Measurements from ENCODE around the gene E2F4. TPM values are rescaled to one million over a fixed set of nuclear protein-coding genes. Genes with fewer than 3 reads are reported as not detected.

The E2F4 gene
- polyA plus RNA-seq, 1 experiment = 83.2 TPM

DNA sequence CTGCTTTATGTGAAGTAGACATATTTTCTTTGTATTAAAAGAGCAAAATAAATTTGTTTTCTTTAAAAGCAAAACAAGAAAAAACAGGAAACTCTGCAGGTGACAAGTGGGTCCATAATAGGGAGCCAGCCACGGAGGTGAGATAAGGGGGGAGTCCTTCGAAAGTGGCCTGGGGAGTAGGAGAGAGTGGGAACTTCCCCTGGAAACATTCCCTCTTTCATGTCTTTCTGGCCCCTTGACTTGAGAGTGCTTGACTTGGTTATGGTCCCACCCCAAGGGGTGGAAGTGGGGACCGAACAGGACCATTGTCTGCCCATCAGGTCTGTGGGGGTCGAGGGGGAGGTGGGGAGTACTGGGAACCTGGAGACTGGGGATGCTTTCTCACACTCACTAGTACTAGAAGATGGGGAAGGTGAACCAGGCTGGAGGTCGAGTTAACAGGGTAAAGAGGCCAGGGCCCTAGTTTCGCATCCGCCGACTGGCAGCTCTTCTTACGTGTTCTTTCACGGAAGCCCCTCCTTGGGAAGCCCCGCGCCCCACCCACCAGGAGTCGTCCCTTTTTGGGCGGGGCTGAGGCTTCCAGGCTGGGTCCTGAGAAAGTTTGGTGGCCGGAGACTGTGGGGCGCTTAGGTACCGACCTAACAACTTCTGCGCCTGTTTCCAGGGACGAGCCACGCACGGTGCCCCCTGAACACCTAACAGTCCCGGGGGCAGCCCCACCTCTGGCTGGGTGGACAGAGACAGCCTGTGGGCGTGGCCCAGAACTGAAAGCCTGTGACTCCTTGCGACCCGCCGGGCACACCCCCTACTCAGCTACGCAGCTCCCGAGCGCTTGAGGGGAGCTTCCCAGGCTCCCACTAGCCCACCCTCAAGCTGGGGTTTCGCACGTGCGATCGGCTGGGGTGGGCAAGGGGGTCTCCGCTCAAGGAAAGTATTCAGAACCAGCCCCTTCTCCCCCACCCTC lies 33.0 kb upstream of the E2F4 start:
- no peak for DNase-seq (ENCODE audit: low read depth)
- CTCF ChIA-PET = interaction anchor here (1.1 to 7.1 kb wide), 10 partner anchors 10 to 264 kb away, joined by 3 to 118 read pairs (median 4); no protein-coding TSS in a partner anchor
- TF ChIP-seq, protein P1, sequence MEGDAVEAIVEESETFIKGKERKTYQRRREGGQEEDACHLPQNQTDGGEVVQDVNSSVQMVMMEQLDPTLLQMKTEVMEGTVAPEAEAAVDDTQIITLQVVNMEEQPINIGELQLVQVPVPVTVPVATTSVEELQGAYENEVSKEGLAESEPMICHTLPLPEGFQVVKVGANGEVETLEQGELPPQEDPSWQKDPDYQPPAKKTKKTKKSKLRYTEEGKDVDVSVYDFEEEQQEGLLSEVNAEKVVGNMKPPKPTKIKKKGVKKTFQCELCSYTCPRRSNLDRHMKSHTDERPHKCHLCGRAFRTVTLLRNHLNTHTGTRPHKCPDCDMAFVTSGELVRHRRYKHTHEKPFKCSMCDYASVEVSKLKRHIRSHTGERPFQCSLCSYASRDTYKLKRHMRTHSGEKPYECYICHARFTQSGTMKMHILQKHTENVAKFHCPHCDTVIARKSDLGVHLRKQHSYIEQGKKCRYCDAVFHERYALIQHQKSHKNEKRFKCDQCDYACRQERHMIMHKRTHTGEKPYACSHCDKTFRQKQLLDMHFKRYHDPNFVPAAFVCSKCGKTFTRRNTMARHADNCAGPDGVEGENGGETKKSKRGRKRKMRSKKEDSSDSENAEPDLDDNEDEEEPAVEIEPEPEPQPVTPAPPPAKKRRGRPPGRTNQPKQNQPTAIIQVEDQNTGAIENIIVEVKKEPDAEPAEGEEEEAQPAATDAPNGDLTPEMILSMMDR (IDR thresholded peaks at IDR 0.05; ENCODE audit: insufficient read depth, low read depth, low read length) = no peak
- Histone ChIP-seq H3K27me3 (ENCODE audit: control insufficient read depth, insufficient read depth, low read length) (peaks cover 2% of the 10 kb centered on the region), H3K4me3 (ENCODE audit: low read depth, low read length) (peak overlapping the region; percentile 96), H3K36me3 (ENCODE audit: control insufficient read depth, insufficient read depth, low read length) (0 out of 2 replicates have a peak, but pooled peaks cover 1% of the 10 kb centered on the region)
- POLR2A ChIA-PET = no interaction called here

DNA sequence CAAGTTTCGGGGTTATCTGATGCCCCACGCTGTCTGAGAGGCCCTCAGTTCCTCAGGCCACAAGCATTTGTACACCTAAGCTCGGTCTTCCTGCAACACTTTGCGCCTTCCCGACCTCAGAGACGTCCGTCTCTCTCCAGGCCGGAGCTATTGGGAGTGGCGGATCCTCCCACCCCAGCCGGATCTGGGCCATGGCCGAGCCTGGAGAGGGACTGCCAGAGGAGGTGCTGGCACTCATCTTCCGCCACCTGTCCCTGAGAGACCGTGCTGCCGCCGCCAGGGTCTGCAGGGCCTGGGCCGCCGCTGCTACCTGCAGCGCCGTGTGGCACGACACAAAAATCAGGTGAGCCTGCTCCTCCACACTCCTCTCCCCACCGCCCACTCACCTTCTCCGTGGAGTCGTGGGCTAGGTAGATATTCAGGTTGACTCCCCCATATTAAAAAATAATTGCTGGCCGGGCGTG lies 30.3 kb upstream of the E2F4 start:
- CTCF ChIA-PET = interaction anchor here (1.3 to 7.1 kb wide), 4 partner anchors 8 to 477 kb away, joined by 3 to 36 read pairs (median 8); partner anchors contain the start of gene NOL3
- H3K27me3 ChIP-seq (ENCODE audit: control insufficient read depth, insufficient read depth, low read length) = peaks cover 16% of the 10 kb centered on the region
- no peak for DNase-seq (ENCODE audit: low read depth)
- H3K36me3 ChIP-seq (ENCODE audit: control insufficient read depth, insufficient read depth, low read length) = no peaks in the 10 kb centered on the region
- no peak overlapping the region for H3K4me3 ChIP-seq (ENCODE audit: low read depth, low read length)
- TF ChIP-seq, protein P1 (IDR thresholded peaks at IDR 0.05; ENCODE audit: insufficient read depth, low read depth, low read length) = no peak
- POLR2A ChIA-PET = interaction anchor here (1.3 kb wide), 1 partner anchor 9 kb away, joined by 3 read pairs; the partner anchor contains the start of gene NOL3

DNA sequence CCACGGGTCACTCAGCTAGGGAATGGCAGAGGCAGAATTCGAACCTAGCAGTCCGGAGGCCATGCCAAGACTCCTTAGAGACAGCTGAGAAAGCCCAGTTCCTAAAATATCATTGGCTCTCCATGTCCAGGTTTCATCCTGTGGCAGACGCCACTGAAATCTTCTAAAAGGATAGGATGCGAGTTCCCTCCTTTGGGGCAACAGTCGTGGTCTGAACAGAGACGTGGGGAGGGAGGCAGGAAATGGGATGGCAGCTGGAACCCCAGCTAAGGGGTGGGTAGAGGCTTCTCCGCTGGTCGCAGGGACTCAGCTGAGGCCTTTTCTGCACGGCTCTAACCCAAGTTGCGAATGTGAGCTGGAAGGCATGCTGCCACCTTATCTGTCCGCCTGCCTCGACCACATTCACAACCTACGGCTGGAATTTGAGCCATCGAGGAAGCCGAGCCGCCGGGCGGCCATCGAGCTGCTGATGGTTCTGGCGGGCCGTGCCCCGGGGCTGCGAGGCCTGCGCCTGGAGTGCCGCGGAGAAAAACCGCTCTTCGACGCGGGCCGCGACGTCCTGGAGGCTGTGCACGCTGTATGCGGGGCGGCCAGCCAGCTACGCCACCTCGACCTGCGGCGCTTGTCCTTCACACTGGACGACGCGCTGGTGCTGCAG lies 29.3 kb upstream of the E2F4 start:
- peaks cover 18% of the 10 kb centered on the region for H3K27me3 ChIP-seq (ENCODE audit: control insufficient read depth, insufficient read depth, low read length)
- H3K4me3 ChIP-seq (ENCODE audit: low read depth, low read length) = no peak overlapping the region
- CTCF ChIA-PET = interaction anchor here (0.6 to 7.1 kb wide), 7 partner anchors 12 to 478 kb away, joined by 3 to 36 read pairs (median 3); no protein-coding TSS in a partner anchor
- H3K36me3 ChIP-seq (ENCODE audit: control insufficient read depth, insufficient read depth, low read length) = no peaks in the 10 kb centered on the region
- no peak for DNase-seq (ENCODE audit: low read depth)
- POLR2A ChIA-PET = no interaction called here
- TF ChIP-seq, protein P1 (IDR thresholded peaks at IDR 0.05; ENCODE audit: insufficient read depth, low read depth, low read length) = no peak

DNA sequence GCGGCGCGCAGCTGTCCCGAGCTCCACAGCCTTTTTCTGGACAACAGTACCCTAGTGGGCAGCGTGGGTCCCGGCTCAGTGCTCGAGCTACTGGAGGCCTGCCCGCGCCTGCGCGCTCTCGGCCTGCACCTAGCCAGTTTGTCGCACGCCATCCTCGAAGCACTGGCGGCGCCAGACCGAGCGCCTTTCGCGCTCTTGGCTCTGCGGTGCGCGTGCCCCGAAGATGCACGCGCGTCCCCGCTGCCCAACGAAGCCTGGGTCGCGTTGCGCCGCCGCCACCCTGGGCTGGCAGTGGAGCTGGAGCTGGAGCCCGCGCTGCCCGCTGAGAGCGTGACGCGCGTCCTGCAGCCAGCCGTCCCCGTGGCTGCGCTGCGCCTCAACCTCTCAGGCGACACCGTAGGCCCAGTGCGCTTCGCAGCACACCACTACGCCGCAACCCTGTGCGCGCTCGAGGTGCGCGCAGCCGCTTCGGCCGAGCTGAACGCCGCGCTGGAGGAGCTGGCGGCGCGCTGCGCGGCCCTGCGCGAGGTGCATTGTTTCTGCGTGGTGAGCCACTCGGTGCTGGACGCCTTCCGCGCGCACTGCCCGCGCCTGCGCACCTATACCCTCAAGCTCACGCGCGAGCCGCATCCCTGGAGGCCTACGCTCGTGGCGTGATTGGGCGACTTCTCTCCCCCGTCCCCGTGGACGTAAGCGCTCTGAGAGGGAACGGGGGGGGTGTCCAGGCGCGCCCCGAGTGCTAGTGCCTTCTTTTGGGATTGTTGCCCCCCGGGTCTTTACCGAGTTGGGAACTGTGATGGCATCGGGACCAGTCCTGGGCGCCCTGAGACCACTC lies 28.6 kb upstream of the E2F4 start:
- CTCF ChIA-PET = interaction anchor here (0.6 to 7.1 kb wide), 7 partner anchors 8 to 200 kb away, joined by 3 to 36 read pairs (median 3); no protein-coding TSS in a partner anchor
- Histone ChIP-seq H3K4me3 (ENCODE audit: low read depth, low read length) (no peak overlapping the region), H3K27me3 (ENCODE audit: control insufficient read depth, insufficient read depth, low read length) (peaks cover 18% of the 10 kb centered on the region), H3K36me3 (ENCODE audit: control insufficient read depth, insufficient read depth, low read length) (no peaks in the 10 kb centered on the region)
- POLR2A ChIA-PET = no interaction called here
- DNase-seq (ENCODE audit: low read depth) = no peak
- TF ChIP-seq, protein P1 (IDR thresholded peaks at IDR 0.05; ENCODE audit: insufficient read depth, low read depth, low read length) = no peak
